Neural cell (in vitro differentiated cells): ENCODE results near the gene KBTBD13.

Source experiments
- EP300 ChIP-seq: fragments of 450-650 bp; conservative IDR thresholded peaks from 2 replicates; pipeline ENCODE4 v1.6.1; 2014; ENCODE audit warnings: antibody characterized with exemption, mild to moderate bottlenecking, moderate library complexity; ENCODE audit not compliant: poor library complexity, severe bottlenecking
- EZH2 ChIP-seq: fragments of 200-600, 300-800 bp; shearing (Covaris generic), sonication (generic); IDR thresholded peaks from 2 replicates; pipeline ENCODE4 v1.6.1; 2014; ENCODE audit warnings: antibody characterized with exemption, low read length, borderline replicate concordance, mild to moderate bottlenecking; ENCODE audit not compliant: insufficient read depth, poor library complexity, severe bottlenecking
- MXI1 ChIP-seq: fragments of 450-650 bp; conservative IDR thresholded peaks from 2 replicates; pipeline ENCODE4 v1.6.1; 2014; ENCODE audit warnings: antibody characterized with exemption, mild to moderate bottlenecking; ENCODE audit not compliant: poor library complexity, severe bottlenecking
- POLR2AphosphoS5 ChIP-seq: IDR thresholded peaks from 2 replicates; pipeline ENCODE4 v1.6.1; 2012
- RAD21 ChIP-seq: fragments of 450-650 bp; conservative IDR thresholded peaks from 2 replicates; pipeline ENCODE4 v1.6.1; 2014; ENCODE audit warnings: antibody characterized with exemption, mild to moderate bottlenecking, moderate library complexity
- TAF1 ChIP-seq: IDR thresholded peaks from 2 replicates; pipeline ENCODE4 v1.6.1; 2012; ENCODE audit warnings: low read depth
- TF ChIP-seq, protein P1 (sequence below): fragments of 450-650 bp; IDR thresholded peaks from 2 replicates; pipeline ENCODE4 v1.5.1; 2014; ENCODE audit warnings: antibody characterized with exemption, mild to moderate bottlenecking, moderate library complexity; ENCODE audit not compliant: poor library complexity, severe bottlenecking

- TF ChIP-seq, protein P1, sequence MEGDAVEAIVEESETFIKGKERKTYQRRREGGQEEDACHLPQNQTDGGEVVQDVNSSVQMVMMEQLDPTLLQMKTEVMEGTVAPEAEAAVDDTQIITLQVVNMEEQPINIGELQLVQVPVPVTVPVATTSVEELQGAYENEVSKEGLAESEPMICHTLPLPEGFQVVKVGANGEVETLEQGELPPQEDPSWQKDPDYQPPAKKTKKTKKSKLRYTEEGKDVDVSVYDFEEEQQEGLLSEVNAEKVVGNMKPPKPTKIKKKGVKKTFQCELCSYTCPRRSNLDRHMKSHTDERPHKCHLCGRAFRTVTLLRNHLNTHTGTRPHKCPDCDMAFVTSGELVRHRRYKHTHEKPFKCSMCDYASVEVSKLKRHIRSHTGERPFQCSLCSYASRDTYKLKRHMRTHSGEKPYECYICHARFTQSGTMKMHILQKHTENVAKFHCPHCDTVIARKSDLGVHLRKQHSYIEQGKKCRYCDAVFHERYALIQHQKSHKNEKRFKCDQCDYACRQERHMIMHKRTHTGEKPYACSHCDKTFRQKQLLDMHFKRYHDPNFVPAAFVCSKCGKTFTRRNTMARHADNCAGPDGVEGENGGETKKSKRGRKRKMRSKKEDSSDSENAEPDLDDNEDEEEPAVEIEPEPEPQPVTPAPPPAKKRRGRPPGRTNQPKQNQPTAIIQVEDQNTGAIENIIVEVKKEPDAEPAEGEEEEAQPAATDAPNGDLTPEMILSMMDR = no peak
- TF ChIP-seq POLR2AphosphoS5 (no peak), EP300 (no peak), EZH2 (no peak), MXI1 (no peak), RAD21 (no peak), TAF1 (no peak)
Observed at GRCh38 chr15:65038428-65038827, 38.1 kb upstream of the KBTBD13 start.
